Erythroblast (primary cell): Measurements from ENCODE around the gene VEGFB.

Experiments used
- GATA1 ChIP-seq: IDR thresholded peaks from 2 replicates; pipeline ENCODE4 v1.6.1; 2011; ENCODE audit warnings: low read depth, mild to moderate bottlenecking, control low read depth, low read length, moderate library complexity
- POLR2A ChIP-seq: IDR thresholded peaks from 2 replicates; pipeline ENCODE4 v1.6.1; 2011; ENCODE audit warnings: mild to moderate bottlenecking, low read length

GRCh38 chr11:64207256-64208085, 26.9 kb upstream of the VEGFB start:
- peak; percentile 80 for TF ChIP-seq POLR2A
- no peak for TF ChIP-seq GATA1
